K562 (cell line): ENCODE data around the gene ITGAX. TPM values are rescaled to one million over a fixed set of nuclear protein-coding genes. Genes with fewer than 3 reads are reported as not detected.

Experiments used
- ATAC-seq: fragments of 200-7000 bp; cut with Tn5 transposase; 3 replicates; pipeline ENCODE4 v1.9.1; 2020; ENCODE audit warnings: moderate library complexity
- BruUV-seq: library from RNA; stranded (reverse); fragments of 400-500 nt; replicated peaks from 2 replicates; lab custom pipeline; 2021; lab: Mats Ljungman, UMichigan
- CTCF ChIA-PET: fragments of 300-600 bp; formaldehyde crosslinking; extraction: SDS; loops from one replicate; lab custom pipeline; 2021; ENCODE audit warnings: low intra/inter-chr PET ratio; lab: Yijun Ruan, JAX
- POLR2A ChIA-PET: fragments of 300-600, 350-650 bp; sonication (Branson Sonifier 250); formaldehyde crosslinking; extraction: SDS; loops from one replicate; lab custom pipeline; 2021; ENCODE audit warnings: antibody characterized with exemption, inconsistent platforms; lab: Yijun Ruan, JAX
- DNase-seq, 4 experiments: peaks; one replicate each; pipeline versions ENCODE4 v3.0.0 to v3.0.0-alpha.2; 2011 to 2018; ENCODE audit warnings: low spot score in 3 of 4, mixed read lengths in 3 of 4; ENCODE audit errors: extremely low read depth in 1 of 4
- FAIRE-seq: peaks from 2 replicates; lab custom pipeline; 2011; peaks lifted over from hg19 to GRCh38; lab: Jason Lieb, UNC
- H2AFZ ChIP-seq: 2 replicates; pipeline ENCODE4 v1.6.0; 2011; ENCODE audit warnings: low read depth, low read length, control low read depth, inconsistent platforms
- H3K27ac ChIP-seq: fragments of 200-600 bp; 3 replicates; pipeline ENCODE4 v1.8.0; 2011; ENCODE audit warnings: low read depth, mild to moderate bottlenecking, control low read depth, inconsistent platforms, low read length, moderate library complexity, mixed read lengths; ENCODE audit errors: extremely low read depth
- H3K27me3 ChIP-seq, 2 experiments: fragments of 300-600 bp in 1 of 2; 2 replicates in 1 of 2; 3 replicates in 1 of 2; pipeline versions ENCODE4 v1.6.0 to v1.8.0; 2011; ENCODE audit warnings: inconsistent platforms in 2 of 2, low read length in 2 of 2, mild to moderate bottlenecking in 1 of 2, mixed read lengths in 1 of 2, moderate library complexity in 1 of 2; ENCODE audit not compliant: control insufficient read depth in 2 of 2, insufficient read depth in 2 of 2
- H3K36me3 ChIP-seq: fragments of 300-600 bp; 3 replicates; pipeline ENCODE4 v1.8.0; 2011; ENCODE audit warnings: mild to moderate bottlenecking, low read length, inconsistent platforms; ENCODE audit not compliant: control insufficient read depth, insufficient read depth
- H3K4me1 ChIP-seq, 2 experiments: fragments of 200-600 bp in 1 of 2; replicated peaks in 1 of 2; 2 replicates in 1 of 2; 3 replicates in 1 of 2; pipeline versions ENCODE4 v1.5.1 to v1.8.0; 2011; ENCODE audit warnings: inconsistent platforms in 2 of 2, low read length in 2 of 2, mild to moderate bottlenecking in 1 of 2, mixed read lengths in 1 of 2, moderate library complexity in 1 of 2; ENCODE audit not compliant: control insufficient read depth in 2 of 2, insufficient read depth in 2 of 2
- H3K4me2 ChIP-seq: 2 replicates; pipeline ENCODE4 v1.6.1; 2011; ENCODE audit warnings: low read length, control low read depth, inconsistent platforms, mixed read lengths; ENCODE audit not compliant: insufficient read depth
- H3K4me3 ChIP-seq: fragments of 200-600 bp; sonication (generic), shearing (Covaris generic); 2 replicates; pipeline ENCODE4 v1.5.1; 2016; ENCODE audit warnings: control low read depth, inconsistent platforms
- H3K79me2 ChIP-seq: fragments of 200-600 bp; 3 replicates; pipeline ENCODE4 v1.8.0; 2011; ENCODE audit warnings: low read length, inconsistent platforms; ENCODE audit not compliant: control insufficient read depth, insufficient read depth
- H3K9ac ChIP-seq, 2 experiments: 2 replicates each; pipeline versions ENCODE4 v1.6.0 to v1.6.1; 2011; ENCODE audit warnings: low read depth in 2 of 2, low read length in 2 of 2, control low read depth in 1 of 2, inconsistent platforms in 1 of 2, mild to moderate bottlenecking in 1 of 2, mixed read lengths in 1 of 2; ENCODE audit not compliant: insufficient read depth in 1 of 2
- H3K9me1 ChIP-seq: one replicate; pipeline ENCODE4 v1.6.0; 2011; ENCODE audit warnings: inconsistent platforms, mild to moderate bottlenecking, low read length, moderate library complexity; ENCODE audit not compliant: control insufficient read depth, insufficient read depth
- H3K9me3 ChIP-seq: replicated peaks from 2 replicates; pipeline ENCODE4 v1.5.1; 2011; ENCODE audit warnings: low read depth, low read length, inconsistent platforms; ENCODE audit not compliant: control insufficient read depth, insufficient read depth
- H4K20me1 ChIP-seq: replicated peaks from 2 replicates; pipeline ENCODE4 v1.6.1; 2011; ENCODE audit warnings: low read length, inconsistent platforms, mixed read lengths; ENCODE audit not compliant: control insufficient read depth, insufficient read depth
- BCOR ChIP-seq: fragments of 450-650 bp; IDR thresholded peaks from 2 replicates; pipeline ENCODE4 v1.6.1; 2016
- RBM25 ChIP-seq: fragments of 200-400 bp; formaldehyde crosslinking; IDR thresholded peaks from 2 replicates; pipeline ENCODE4 v1.6.1; 2018; ENCODE audit warnings: low read length, low read depth, moderate library complexity; ENCODE audit not compliant: severe bottlenecking
- RBM39 ChIP-seq: fragments of 200-400 bp; formaldehyde crosslinking; optimal IDR thresholded peaks from 2 replicates; pipeline ENCODE3; 2018; ENCODE audit warnings: low read depth, low read length
- ZNF146 ChIP-seq: IDR thresholded peaks from one replicate; pipeline ENCODE4 v1.6.1; 2018; ENCODE audit warnings: missing compliant biosample characterization; ENCODE audit not compliant: unreplicated experiment
- WGBS: fragments of 100-300 bp; shearing (Covaris generic); methylation state at CpG from one replicate; pipeline ENCODE4 v1.1.6; 2016; ENCODE audit warnings: low coverage, mixed read lengths; ENCODE audit not compliant: insufficient coverage; ENCODE audit errors: missing lambda C conversion rate; 5-methylcytosine and 5-hydroxymethylcytosine counted together
- in situ Hi-C: fragments of 300-500 bp; cut with MboI; formaldehyde crosslinking; loops from 4 replicates; pipeline ENCODE4 v1.15.0; 2018; ENCODE audit warnings: inconsistent platforms, mixed read lengths
- intact Hi-C: fragments of 100-400 bp; cut with micrococcal nuclease; formaldehyde crosslinking; loops from 2 replicates; pipeline ENCODE4 v1.14.2; 2022
- polyA plus RNA-seq, 8 experiments: library from polyadenylated mRNA; depleted of rRNA in 4 of 8; stranded (reverse) in 5 of 8; unstranded in 3 of 8; fragments of >200 nt; fragmentation: Nextera tagmentation in 2 of 8; fragmentation: Illumina TruSeq in 1 of 8; extraction: Ambion mirVana in 2 of 8; extraction: Trizol in 1 of 8; gene quantifications; 2 replicates each; pipeline versions ENCODE4 v1.2.1 to v1.2.3, GENCODE V29; 2011 to 2014; ENCODE audit warnings: inconsistent platforms in 1 of 8, missing spikeins in 1 of 8
- total RNA-seq, 7 experiments: library from RNA; depleted of rRNA in 6 of 7; stranded (reverse); fragments of >200 nt in 6 of 7; fragmentation: Illumina TruSeq in 2 of 7; extraction: Trizol in 2 of 7; gene quantifications; 2 replicates each; pipeline versions ENCODE4 v1.2.1 to v1.2.3, GENCODE V29; 2011 to 2021; ENCODE audit warnings: low replicate concordance in 1 of 7

The ITGAX gene
- total and polyA plus RNA-seq, 9 of the 15 experiments (the other 6 are each of a cell fraction or from before 2014, with no cell fraction given), result 0.03 to 0.58 (median 0.14) TPM

- 5% methylated on average over 12 of the region's 12 CpGs for WGBS
- Histone ChIP-seq H3K4me1 (peaks cover 2 to 19% of the 10 kb centered on the region in 2 experiments; a peak in 3 of 5 replicates), H3K4me2 (no peak overlapping the region), H3K4me3 (no peak overlapping the region), H3K9me1 (no peaks in the 10 kb centered on the region), H3K79me2 (no peaks in the 10 kb centered on the region), H3K27me3 (peaks cover 0 to 23% of the 10 kb centered on the region in 2 experiments; a peak in 2 of 5 replicates), H3K9me3 (peaks cover 4% of the 10 kb centered on the region; the same call in 1 of the 2 replicates), H4K20me1 (no peaks in the 10 kb centered on the region), H3K9ac (no peak overlapping the region), H2AFZ (no peak overlapping the region), H3K27ac (no peak overlapping the region), H3K36me3 (no peaks in the 10 kb centered on the region)
- TF ChIP-seq RBM39 (no peak), ZNF146 (CRISPR knock-in tag) (peak; percentile 98), RBM25 (peak; percentile 79), BCOR (0 out of 2 replicates have a peak, but pooled peaks have one; percentile 41)
- FAIRE-seq (no peak), DNase-seq (no peak), ATAC-seq (no peak)
- BruUV-seq, result no TSS peak
- in situ Hi-C loops (no loop called here), intact Hi-C loops (no loop called here)
- CTCF ChIA-PET, result no interaction called here
- POLR2A ChIA-PET, result no interaction called here
Observed at GRCh38 chr16:31350275-31351005, 4.5 kb upstream of the ITGAX start.
